GM04503 (cell line): ENCODE data around the gene TXNIP.

Source experiments
- DNase-seq: peaks from one replicate; pipeline ENCODE4 v3.0.0-alpha.2; 2012; ENCODE audit warnings: low read depth

Gene TXNIP

GRCh38 chr1:146010126-146010738 is 13.9 kb upstream of the TXNIP start:
- no peak for DNase-seq

DNA sequence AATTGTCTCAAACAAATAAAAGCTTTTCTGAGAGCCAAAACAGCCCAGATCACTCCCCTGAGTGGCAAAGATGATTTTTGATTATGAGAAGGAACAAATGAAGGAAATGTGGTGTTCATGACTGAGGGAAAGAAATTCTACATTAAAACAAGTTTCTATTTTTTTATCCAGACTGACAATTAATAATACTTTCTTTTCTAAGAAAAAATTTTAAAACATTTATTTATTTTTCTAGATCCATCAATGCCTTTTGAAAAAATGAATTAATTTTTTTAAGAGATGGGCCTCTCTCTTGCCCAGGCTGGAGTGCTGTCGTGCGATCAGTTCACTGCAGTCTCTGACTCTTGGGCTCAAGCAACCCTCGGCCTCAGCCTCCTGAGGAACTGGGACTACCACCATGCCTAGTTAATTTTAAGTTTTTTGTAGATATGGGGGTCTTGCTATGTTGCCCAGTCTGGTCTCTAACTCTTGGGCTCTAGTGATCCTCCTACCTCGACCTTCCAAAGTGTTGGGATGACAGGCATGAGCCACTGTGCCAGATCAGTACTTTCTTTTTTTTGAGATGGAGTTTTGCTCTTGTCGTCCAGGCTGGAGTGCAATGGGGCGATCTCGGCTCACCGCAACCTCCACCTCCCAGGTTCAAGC is 11.2 kb upstream of the TXNIP start:
- no peak for DNase-seq

DNA sequence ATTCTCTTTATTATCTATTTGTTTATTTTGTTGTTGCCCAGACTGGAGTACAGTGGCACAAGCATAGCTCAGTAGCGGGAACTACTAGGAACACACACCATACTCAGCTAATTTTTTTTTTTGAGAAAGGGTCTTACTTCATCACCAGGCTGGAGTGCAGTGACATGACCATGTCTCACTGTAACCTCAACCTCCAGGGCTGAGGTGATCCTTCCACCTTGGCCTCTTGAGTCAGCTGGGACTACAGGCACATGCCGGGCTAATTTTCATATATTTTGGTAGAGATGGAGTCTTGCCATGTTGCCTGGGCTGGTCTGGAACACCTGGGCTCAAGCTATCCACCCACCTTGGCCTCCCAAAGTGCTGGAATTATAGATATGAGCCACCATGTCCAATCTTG is 5.3 kb upstream of the TXNIP start:
- DNase-seq: no peak

- DNase-seq: no peak
Measured at GRCh38 chr1:145999321-146000024, 3.1 kb upstream of the TXNIP start.

- DNase-seq: no peak
Measured at GRCh38 chr1:145997718-145998023, 1.3 kb upstream of the TXNIP start.

DNA sequence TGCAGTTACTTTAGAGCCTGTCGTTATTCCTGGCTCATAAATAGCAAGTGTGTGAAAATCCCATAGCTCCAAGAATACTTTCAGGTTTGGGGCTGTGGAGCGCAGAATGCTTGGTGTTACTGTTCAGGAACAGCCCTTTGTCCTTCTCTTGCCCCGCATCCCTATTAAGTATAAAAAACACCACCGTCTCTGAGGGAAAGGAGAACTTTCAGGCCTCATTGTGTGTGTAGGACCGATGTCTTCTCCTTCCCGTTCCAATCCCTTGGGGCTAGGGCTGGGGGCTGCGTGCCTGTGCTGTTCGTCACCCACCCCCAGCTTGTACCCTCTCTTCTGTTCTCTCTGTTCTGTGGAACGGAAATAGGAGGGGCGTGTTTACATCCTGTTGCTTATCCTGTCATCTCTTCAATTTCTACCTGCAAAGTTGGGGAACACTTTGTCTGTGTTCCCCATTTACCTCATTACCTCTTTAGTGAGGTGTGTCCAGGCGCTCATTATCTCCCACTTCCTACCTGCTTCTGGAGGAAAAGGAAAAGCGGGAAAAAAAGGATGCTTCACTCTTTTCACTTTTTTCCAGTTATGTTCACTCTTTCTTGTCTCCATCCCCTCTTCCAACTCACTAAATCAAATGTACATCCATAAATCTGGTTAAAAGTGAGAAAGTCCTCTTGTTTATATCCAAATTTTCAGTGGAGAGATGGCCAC is 788 bp upstream of the TXNIP start:
- DNase-seq: no peak

DNA sequence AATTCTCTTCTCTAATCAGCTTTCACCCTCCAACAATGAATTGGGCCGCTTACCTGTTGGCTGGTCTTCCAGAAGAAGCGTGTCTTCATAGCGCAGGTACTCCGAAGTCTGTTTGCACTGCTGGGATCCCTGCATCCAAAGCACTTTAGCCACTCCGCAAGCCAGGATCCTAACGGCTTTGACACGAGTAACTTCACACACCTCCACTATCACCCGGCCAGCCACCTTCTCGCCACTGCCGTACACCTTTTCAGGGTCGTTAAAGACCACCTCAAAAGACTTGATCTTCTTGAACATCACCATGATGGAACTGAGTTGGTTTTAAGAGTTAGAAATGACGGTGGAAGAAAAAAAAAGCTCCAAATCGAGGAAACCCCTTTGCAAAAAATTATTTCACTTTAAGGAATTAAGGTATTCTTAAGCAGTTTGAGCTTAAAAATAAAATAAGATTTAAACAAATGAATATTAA is 381 bp downstream of the TXNIP start:
- DNase-seq: no peak

DNA sequence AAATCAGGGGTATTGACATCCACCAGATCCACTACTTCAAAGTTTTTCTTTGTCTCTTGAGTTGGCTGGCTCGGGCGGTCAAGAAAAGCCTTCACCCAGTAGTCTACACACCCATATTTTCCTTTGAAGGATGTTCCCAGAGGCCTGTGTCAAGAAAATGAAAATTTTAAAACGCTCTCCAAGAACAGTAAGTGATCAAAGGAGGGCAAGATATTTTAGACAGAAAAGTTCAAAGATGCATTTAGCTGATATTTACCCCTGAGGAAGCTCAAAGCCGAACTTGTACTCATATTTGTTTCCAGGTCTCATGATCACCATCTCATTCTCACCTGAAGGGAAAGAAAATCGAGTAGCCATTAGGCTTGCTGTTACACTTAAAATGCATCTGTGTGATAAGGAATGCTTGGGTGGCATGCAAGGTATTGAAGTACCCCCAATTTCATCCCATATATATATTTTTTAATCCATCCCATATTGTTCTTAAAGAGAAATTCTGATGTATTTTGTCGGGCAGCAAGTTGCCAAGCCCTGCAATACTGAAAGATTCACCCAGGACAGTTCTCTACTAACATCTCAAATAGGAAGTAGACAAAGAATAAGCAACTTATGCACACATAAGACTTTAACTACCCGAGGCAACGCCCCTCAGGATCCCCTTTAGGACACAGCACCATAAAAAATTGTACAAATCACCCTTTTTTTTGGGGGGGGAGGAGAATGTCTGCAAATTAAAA is 1.1 kb downstream of the TXNIP start:
- DNase-seq: no peak

DNA sequence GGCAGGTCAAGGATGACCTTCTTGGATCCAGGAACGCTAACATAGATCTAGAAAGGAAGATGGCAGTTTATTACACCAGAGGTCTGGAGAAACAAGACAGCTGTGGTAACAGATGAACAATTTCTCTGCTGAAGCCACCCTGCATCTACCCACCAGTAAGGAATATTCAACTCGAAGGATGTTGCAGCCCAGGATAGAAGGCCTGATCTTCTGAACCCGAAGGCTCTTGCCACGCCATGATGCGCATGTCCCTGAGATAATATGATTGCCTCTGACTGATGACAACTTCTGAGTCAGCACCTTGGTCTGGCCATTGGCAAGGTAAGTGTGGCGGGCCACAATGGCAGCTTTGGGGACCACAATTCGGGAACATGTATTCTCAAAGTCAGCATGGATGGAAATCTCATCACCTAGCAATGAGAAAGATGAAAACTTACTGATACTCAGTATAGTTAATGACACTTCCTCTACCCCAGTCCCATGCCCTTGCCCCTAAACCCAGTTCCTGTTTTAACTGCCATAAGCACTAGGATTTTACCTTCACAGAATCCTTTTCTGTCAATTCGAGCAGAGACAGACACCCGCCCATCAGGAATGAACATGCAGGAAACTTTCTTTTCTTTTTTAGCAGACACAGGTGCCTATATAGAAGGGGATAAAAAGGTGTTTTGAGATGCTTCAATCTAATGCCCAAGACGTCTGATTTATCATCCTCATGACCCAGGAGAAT is 1.8 kb downstream of the TXNIP start:
- DNase-seq: no peak

GRCh38 chr1:145993618-145994390 is 2.6 kb downstream of the TXNIP start:
- DNase-seq: no peak

GRCh38 chr1:145992958-145993617 is 3.3 kb downstream of the TXNIP start:
- no peak for DNase-seq

GRCh38 chr1:145992502-145992936 is 3.9 kb downstream of the TXNIP start:
- no peak for DNase-seq

GRCh38 chr1:145991735-145992412 is 4.5 kb downstream of the TXNIP start:
- no peak for DNase-seq

DNA sequence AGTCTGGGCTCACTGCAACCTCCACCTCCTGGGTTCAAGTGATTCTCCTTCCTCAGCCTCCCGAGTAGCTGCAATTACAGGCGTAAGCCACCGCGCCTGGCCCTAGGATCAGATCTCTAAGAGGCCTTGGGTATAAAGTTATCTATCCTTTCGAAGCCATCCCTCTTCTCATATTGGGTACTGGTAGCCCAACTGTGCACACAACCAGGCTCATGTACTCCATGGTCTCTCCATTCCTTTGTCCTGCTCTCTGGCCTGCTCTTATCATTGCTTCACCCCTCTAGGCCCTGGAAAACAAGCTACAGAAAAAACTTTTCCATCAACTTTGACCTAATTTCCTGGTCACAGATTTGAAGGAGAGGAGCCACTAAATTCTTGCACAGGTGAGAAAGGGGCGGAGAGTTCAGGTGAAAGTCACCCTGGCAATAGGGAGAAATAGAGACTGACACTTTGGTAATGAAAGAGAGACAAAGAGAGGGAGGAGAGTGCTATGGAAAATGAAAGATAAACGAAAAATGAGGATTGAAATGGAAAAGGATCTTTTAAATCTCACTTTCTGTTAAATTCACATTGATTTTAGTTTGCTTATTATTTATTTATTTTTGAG is 6.0 kb downstream of the TXNIP start:
- DNase-seq: no peak

DNA sequence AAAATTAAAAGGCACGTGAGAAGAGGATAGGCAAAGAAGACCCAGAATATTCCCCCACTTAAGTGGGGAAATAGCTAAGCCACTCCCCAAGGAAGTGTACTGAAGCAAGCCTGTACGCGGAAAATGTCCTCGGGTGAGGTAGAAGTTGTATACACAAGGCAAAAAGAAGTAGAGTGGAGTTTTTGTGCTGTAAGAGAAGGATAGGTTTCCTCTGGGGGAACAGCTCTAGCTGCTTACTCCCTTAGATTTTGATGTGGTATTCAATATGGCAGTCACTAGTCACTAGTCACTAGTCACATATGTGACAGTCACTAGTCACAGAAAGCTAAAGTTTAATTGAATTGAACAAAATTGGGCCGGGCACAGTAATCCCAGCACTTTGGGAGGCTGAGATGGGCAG is 7.6 kb downstream of the TXNIP start:
- no peak for DNase-seq

DNA sequence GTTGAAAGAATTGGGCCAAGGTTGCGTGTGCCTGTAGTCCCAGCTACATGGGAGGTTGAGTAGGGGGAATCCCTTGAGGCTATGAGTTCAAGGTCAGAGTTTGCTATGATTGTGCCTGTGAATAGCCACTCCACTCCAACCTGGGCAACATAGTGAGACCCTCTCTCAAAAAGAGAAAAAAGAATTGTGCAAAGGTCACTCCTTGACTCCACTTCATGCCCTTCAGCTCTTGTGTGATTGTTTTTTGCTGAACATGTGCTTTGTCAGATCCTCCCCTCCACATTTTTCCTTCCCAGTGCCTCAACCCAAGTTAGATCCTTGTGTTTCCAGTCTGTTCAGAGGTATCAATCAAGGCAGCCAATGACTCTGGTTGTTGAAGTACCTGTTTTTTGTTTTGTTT is 8.5 kb downstream of the TXNIP start:
- DNase-seq: no peak

GRCh38 chr1:145986551-145986950 is 9.8 kb downstream of the TXNIP start:
- DNase-seq: no peak

GRCh38 chr1:145985502-145986439 is 10.6 kb downstream of the TXNIP start:
- DNase-seq: no peak
